HepG2 (cell line): Measurements from ENCODE around the gene LEPROT.

Source experiments
- CC2D1A ChIP-seq: sonication (generic); formaldehyde crosslinking; IDR thresholded peaks from 2 replicates; pipeline ENCODE4 v1.8.1; 2023; ENCODE audit warnings: mild to moderate bottlenecking, missing genetic modification reagents
- CTCF ChIP-seq: sonication (generic); formaldehyde crosslinking; IDR thresholded peaks from 2 replicates; pipeline ENCODE4 v1.5.0; 2020; ENCODE audit warnings: mild to moderate bottlenecking, missing genetic modification reagents, moderate library complexity
- EHMT2 ChIP-seq: fragments of 200-600 bp; sonication (generic); IDR thresholded peaks from 2 replicates; pipeline ENCODE4 v1.7.0; 2017; ENCODE audit warnings: antibody characterized with exemption, low read depth, low read length, borderline replicate concordance
- FOXA3 ChIP-seq: IDR thresholded peaks from 2 replicates; pipeline ENCODE4 v1.6.1; 2016; ENCODE audit warnings: missing genetic modification reagents, missing compliant biosample characterization
- POLR2AphosphoS5 ChIP-seq: IDR thresholded peaks from 2 replicates; pipeline ENCODE4 v1.6.1; 2012; ENCODE audit warnings: low read depth, low read length
- RAD21 ChIP-seq: fragments of 450-650 bp; formaldehyde crosslinking; IDR thresholded peaks from 2 replicates; pipeline ENCODE4 v1.5.0; 2020; ENCODE audit warnings: mild to moderate bottlenecking
- SMC3 ChIP-seq: IDR thresholded peaks from 2 replicates; pipeline ENCODE4 v1.6.1; 2011; ENCODE audit warnings: low read length, improper control_type of control experiment
- SP1 ChIP-seq, 2 experiments: fragments of 450-650 bp in 1 of 2; sonication (generic) in 1 of 2; formaldehyde crosslinking in 1 of 2; IDR thresholded peaks; 2 replicates each; pipeline versions ENCODE4 v1.4.0 to v1.6.1; 2016 to 2020; ENCODE audit warnings: missing genetic modification reagents in 1 of 2
- ZNF124 ChIP-seq: sonication (generic); formaldehyde crosslinking; IDR thresholded peaks from 2 replicates; pipeline ENCODE4 v1.4.0; 2020; ENCODE audit warnings: missing genetic modification reagents
- ZNF24 ChIP-seq: fragments of 450-650 bp; IDR thresholded peaks from 2 replicates; pipeline ENCODE4 v1.6.1; 2017; ENCODE audit warnings: antibody characterized with exemption, mild to moderate bottlenecking
- ZNF510 ChIP-seq: sonication (generic); formaldehyde crosslinking; IDR thresholded peaks from 2 replicates; pipeline ENCODE4 v1.4.0; 2020; ENCODE audit warnings: low read depth, mild to moderate bottlenecking, missing genetic modification reagents
- ZNF629 ChIP-seq: sonication (generic); formaldehyde crosslinking; conservative IDR thresholded peaks from 2 replicates; pipeline ENCODE4 v1.5.0; 2020; ENCODE audit warnings: missing genetic modification reagents
- ZSCAN9 ChIP-seq: IDR thresholded peaks from 2 replicates; pipeline ENCODE4 v1.6.1; 2016; ENCODE audit warnings: borderline replicate concordance

GRCh38 chr1:65424573-65424889, 4.1 kb downstream of the LEPROT start:
- TF ChIP-seq RAD21 (CRISPR knock-in tag) = no peak
- TF ChIP-seq ZNF124 (CRISPR knock-in tag) = no peak
- no peak for TF ChIP-seq SMC3
- TF ChIP-seq FOXA3 (CRISPR knock-in tag) = no peak
- no peak for TF ChIP-seq CC2D1A (CRISPR knock-in tag)
- no peak for TF ChIP-seq ZNF629
- no peak for TF ChIP-seq POLR2AphosphoS5
- TF ChIP-seq EHMT2 = no peak
- TF ChIP-seq SP1 (IDR thresholded peaks at IDR 0.05) = no peak
- TF ChIP-seq SP1 (CRISPR knock-in tag; IDR thresholded peaks at IDR 0.05) = no peak
- TF ChIP-seq ZNF24 = no peak
- no peak for TF ChIP-seq ZSCAN9 (CRISPR knock-in tag)
- no peak for TF ChIP-seq CTCF
- TF ChIP-seq ZNF510 (CRISPR knock-in tag) = no peak
